Activated CD4-positive, alpha-beta T cell treated with anti-CD3 and anti-CD28 coated beads, Interleukin-2, amount 50 U/mL, for 4 hours (primary cell): ENCODE measurements around the gene HIVEP3.

ENCODE experiments used
- DNase-seq, 2 experiments: peaks; one replicate each; pipeline ENCODE4 v3.0.0-alpha.2; 2020

The HIVEP3 gene

GRCh38 chr1:41621791-41622190, 296.9 kb downstream of the HIVEP3 start:
- no peak for DNase-seq

GRCh38 chr1:41621256-41621655, 297.5 kb downstream of the HIVEP3 start:
- no peak for DNase-seq

GRCh38 chr1:41620365-41621169, 298.2 kb downstream of the HIVEP3 start:
- no peak for DNase-seq

GRCh38 chr1:41619511-41620364, 299.0 kb downstream of the HIVEP3 start:
- no peak for DNase-seq

- DNase-seq: no peak
Observed at GRCh38 chr1:41618871-41619270, 299.9 kb downstream of the HIVEP3 start.

GRCh38 chr1:41618066-41618825, 300.5 kb downstream of the HIVEP3 start:
- no peak for DNase-seq

DNA sequence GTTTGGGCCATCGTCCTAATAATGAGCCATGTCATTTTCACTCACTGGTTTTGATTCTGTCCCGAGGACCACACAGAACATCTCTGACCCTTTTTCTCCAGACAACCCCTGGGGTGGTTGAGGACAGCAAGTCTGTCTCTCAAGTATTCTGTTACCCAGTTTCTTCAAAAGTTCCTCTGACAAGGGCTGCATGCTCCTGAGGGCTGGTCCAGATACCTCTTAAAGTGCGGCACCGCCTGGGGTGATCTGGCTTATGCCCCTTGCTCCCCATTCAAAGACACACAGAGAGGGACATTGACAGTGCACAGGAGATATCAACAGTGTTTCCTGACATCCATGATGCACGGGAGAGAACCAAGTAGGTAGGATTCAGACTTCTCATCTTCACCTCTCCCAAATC, 301.4 kb downstream of the HIVEP3 start:
- no peak for DNase-seq

- DNase-seq: no peak
Observed at GRCh38 chr1:41616563-41616962, 302.2 kb downstream of the HIVEP3 start.

DNA sequence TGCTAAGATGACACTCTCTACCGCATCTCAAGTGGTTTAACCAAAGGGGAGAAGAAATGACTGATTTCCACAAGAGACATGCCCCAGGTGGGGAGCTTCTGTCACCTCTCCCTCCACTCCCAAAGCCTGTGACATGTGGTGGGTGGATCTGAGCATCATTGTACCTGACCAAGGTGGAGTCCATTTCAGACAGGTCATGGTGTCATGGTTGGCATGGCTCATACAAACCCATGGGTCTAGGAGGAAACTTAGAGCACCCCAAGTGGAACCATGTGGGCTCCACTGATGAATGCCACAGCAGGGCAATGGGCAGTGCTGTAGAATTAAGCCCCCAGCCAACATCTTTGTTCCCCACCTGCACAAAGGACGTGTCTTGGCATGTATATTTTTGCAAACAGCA, 302.7 kb downstream of the HIVEP3 start:
- no peak for DNase-seq

DNA sequence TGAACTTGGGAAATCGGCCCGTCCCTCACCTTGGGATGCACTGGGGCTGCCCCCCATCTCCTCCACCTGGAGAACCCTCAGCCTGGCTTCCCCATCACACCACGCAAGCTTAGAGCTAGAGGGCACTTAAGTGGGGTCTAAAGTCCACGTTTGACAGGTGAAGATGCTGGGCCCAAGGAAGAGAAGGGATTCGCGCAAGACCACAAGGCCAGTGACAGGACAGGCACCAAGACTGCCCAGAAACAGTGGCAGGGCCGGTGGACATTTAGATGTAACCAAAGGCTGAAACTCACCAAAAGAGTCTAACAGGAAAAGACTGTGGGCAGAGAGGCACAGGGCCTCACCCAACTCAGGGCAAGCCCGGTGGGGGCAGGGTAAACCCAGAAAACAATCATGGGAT, 303.4 kb downstream of the HIVEP3 start:
- DNase-seq: no peak

DNA sequence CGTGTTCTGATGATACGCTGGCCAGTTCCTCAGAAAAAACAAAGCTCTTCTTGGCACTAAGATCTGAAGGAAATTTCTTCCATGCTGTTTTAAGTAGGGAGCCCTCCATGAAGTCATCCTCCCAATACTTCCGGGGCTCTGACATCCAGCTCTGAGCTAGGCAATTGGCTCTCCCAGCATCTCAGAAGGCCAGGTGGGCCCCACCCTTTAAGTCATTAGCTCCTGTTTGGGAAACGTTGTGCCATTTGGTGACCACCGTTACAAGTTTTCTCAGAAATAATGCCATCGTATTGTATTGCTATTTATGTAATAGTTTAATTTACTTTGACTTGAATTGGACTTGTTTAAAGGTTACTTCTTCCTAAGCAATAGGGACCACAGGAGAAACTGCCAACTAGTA, 303.9 kb downstream of the HIVEP3 start:
- no peak for DNase-seq

DNA sequence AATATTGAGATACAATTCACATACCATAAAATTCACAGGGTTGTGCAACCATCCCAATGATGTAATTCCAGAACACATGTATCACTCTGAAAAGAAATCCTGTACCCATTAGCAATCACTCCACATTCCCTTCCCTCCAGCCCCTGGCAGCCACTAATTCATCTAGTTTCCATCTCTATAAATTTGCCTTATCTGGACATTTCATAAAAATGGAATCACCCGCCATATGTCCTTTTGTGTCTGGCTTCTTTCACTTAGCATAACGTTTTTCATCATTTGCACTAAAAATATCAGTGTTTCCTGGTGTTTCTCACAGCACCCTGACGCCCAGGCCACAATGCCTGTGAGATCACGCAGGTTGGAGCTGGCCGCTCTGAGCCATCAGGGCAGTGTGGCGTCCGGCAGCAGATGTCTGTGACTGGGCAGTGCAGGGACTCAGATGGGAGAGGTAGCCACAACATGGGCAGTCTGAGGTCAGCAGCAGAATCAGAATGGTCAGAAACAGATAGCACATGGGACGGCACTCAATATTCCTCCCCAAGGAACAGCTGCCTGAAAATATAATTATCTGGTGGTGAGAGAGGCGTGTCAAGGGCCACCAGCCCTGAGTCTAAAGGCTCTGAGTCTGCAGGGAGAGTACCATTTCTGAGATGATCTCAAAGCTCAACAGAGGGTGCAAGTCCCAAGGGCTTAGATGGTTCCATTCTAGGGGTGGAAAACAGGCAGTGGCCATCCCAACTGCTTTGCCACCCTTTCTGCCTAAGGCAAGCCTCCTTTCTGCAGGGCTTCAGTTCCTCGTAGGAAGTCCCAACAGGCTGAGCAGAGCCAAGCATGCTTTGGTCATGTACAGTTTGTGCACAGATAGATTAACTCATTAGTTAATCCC, 304.8 kb downstream of the HIVEP3 start:
- DNase-seq: no peak

- DNase-seq: no peak
Observed at GRCh38 chr1:41612953-41613352, 305.8 kb downstream of the HIVEP3 start.

DNA sequence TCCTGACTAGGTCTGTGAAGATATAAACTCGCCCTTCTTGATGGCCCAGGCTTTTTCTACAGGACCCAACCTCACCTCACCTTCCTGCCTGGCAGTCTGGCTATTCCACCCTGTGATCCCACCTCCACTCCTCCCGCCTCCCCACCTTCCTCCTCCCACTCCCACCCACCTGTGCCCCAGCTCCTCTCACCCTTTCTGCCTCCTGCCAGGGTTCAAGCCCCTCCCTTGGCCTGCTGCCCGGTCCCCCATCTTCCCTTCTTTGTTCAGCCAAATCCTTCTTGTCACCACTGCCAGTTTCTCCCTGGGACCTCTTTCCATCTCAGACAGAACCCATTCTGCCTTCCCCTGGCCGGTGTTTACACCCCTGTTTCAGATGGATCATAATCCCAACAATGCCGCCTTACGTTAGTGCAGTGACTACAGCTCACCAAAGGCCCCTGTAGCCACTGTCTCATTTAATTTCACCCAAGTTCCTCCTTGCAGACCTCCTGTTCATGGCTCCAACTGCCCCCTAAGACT, 306.7 kb downstream of the HIVEP3 start:
- no peak for DNase-seq

DNA sequence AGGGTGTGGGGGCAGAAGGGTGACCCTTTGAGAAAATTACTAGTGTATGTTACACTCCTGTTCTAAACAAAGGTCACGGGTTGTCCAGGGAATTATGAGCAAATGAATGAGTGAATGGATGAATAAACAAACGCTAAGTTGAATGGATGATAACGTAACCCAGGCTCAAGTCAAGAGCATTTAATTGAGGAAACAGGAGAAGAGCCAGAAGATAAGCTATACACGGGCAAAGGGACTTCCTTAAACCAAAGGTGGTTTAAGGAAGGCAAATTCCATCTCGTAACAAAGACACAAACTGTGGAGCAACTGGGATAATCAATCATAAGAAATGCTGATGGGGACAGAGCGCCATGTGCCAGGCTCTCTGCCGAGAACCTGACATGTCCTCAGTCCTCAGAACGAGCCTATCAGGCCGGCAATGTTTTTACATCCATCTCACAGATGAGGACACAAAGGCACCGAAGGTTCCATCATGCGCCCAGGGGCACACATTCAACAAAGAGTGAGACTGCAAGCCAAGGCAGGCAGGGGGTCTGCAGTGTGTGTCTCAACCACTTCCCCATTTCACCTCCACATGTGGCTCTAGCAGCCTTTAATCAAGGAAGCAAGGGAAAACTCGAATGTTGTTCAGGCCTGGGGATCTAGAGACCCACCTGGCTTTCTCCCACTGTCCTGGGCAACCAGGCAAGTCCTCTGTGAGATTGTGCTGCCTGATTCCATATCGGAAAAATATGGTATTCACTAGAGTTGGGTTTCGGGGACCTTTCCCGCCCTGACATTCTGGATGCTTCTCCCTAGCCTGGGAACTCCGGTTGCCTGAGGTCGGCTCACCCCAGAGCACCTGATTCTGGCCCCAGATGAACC, 307.4 kb downstream of the HIVEP3 start:
- DNase-seq: no peak

DNA sequence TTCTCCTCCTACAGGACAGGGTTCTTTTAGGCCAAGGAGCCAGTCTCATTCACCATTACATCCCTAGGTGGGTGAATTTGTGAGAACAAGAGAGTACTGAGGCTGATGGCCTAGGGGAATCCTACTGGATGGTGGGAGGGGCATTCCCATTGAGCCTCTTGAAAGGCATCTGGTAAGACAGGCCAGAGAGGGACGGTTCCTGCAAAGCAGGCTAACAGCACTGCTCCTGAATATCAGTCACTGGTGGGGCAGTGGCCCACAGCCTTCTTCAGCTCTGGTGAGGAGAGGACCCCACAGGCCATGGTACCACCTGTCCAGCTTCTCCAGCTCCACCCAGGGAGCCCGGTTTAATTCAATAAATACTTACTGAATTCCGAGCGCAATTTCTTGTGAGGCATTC, 308.4 kb downstream of the HIVEP3 start:
- no peak for DNase-seq

GRCh38 chr1:41609166-41609883, 309.4 kb downstream of the HIVEP3 start:
- no peak for DNase-seq

- DNase-seq: no peak
Observed at GRCh38 chr1:41608211-41608610, 310.5 kb downstream of the HIVEP3 start.

DNA sequence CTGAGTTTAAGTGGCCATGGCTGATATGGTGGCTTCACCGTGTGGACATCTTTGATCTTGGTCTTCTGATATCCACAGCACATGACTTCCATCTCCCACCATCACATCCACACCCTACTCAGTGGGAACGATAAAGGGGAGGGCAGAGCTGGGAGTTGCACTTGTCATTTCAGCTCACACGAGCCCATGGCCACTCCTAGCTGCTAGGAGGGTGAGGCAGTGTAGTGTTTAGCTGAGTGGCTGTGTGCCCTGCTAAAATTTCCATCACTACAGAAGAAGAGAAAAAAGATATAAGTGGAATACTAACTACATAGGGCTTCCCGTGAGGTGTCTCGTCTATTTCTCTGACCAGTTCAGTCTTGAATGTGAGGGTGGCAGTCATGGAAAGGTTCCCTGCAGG, 310.9 kb downstream of the HIVEP3 start:
- no peak for DNase-seq

- no peak for DNase-seq
Observed at GRCh38 chr1:41599912-41600311, 318.8 kb downstream of the HIVEP3 start.
